ENCODE results near the gene TACSTD2. TPM values are rescaled to one million over a fixed set of nuclear protein-coding genes. Genes with fewer than 3 reads are reported as not detected.
A peak's percentile ranks its signal among the peaks of the same experiment; 100 is the strongest.
"Not testable (repeated sequence)": the region's sequence is repeated elsewhere in the genome, so short reads cannot be mapped to it uniquely, and the experiment has no call there.

Gene TACSTD2
- total RNA-seq, 1 donor from 2014 or later, result 21.2 TPM

DNA sequence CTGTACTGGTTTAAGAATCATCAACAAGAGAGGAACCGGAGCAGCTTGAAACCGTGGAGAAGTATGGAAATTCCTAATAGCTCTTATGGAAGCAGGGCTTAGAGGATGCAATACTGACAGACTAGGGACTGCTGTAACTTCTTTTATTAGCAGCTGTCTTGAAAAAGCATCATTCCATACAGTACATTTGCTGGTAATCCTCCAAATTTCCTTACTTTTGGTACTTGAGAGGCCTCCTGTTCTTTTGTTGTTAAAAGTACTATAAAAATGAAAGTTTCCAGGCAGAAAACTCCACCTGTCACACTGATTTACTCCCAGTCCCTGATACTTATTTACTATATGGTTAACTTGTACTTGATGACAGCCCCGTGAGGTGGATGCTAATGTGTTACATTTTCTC is 38.2 kb downstream of the TACSTD2 start:
- H3K4me1 Mint-ChIP-seq (ENCODE audit: unreplicated experiment), result no peaks in the 10 kb centered on the region
- H3K27me3 Mint-ChIP-seq, result no peaks in the 10 kb centered on the region
- H3K9me3 Mint-ChIP-seq, result no peaks in the 10 kb centered on the region
- no peak for DNase-seq (ENCODE audit: extremely low spot score, unreplicated experiment)
- H3K4me3 Mint-ChIP-seq, result no peak overlapping the region
- no peak overlapping the region for H3K27ac Mint-ChIP-seq
- TF ChIP-seq, protein P1, sequence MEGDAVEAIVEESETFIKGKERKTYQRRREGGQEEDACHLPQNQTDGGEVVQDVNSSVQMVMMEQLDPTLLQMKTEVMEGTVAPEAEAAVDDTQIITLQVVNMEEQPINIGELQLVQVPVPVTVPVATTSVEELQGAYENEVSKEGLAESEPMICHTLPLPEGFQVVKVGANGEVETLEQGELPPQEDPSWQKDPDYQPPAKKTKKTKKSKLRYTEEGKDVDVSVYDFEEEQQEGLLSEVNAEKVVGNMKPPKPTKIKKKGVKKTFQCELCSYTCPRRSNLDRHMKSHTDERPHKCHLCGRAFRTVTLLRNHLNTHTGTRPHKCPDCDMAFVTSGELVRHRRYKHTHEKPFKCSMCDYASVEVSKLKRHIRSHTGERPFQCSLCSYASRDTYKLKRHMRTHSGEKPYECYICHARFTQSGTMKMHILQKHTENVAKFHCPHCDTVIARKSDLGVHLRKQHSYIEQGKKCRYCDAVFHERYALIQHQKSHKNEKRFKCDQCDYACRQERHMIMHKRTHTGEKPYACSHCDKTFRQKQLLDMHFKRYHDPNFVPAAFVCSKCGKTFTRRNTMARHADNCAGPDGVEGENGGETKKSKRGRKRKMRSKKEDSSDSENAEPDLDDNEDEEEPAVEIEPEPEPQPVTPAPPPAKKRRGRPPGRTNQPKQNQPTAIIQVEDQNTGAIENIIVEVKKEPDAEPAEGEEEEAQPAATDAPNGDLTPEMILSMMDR (conservative IDR thresholded peaks at IDR 0.05), result no peak
- H3K36me3 Mint-ChIP-seq, result no peaks in the 10 kb centered on the region

GRCh38 chr1:58531842-58532241 is 45.2 kb downstream of the TACSTD2 start:
- not testable (repeated sequence) for H3K4me3 Mint-ChIP-seq; H3K27me3 Mint-ChIP-seq; DNase-seq (ENCODE audit: extremely low spot score, unreplicated experiment); H3K36me3 Mint-ChIP-seq; H3K27ac Mint-ChIP-seq; H3K4me1 Mint-ChIP-seq (ENCODE audit: unreplicated experiment); H3K9me3 Mint-ChIP-seq

- no peak overlapping the region for H3K4me3 Mint-ChIP-seq
- no peaks in the 10 kb centered on the region for H3K36me3 Mint-ChIP-seq
- no peak overlapping the region for H3K27ac Mint-ChIP-seq
- TF ChIP-seq, protein P1 (conservative IDR thresholded peaks at IDR 0.05), result no peak
- no peaks in the 10 kb centered on the region for H3K27me3 Mint-ChIP-seq
- no peak for DNase-seq (ENCODE audit: extremely low spot score, unreplicated experiment)
- H3K9me3 Mint-ChIP-seq, result no peaks in the 10 kb centered on the region
- no peaks in the 10 kb centered on the region for H3K4me1 Mint-ChIP-seq (ENCODE audit: unreplicated experiment)
Measured at GRCh38 chr1:58529284-58529683, 47.8 kb downstream of the TACSTD2 start.

DNA sequence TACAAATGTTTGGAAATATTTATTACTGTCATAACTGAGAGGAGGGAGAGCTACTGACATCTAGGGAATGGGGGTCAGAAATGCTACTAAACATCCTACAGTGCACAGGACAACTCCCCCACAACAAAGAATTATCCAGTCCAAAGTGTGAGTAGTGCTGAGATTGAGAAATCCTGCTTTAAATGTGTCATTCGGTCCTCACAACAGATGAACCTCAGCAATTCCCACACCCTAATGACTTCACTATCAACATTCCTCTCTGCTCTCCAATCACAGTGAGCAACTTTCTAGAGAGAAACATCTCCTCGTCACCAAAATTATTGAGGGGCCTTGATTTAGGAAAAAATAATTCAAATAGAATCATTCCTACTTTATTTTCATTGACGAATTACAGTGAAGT is 48.5 kb downstream of the TACSTD2 start:
- TF ChIP-seq, protein P1 (conservative IDR thresholded peaks at IDR 0.05), result no peak

More for the DNA sequence above, 48.5 kb downstream of the TACSTD2 start:
- no peaks in the 10 kb centered on the region for H3K36me3 Mint-ChIP-seq
- H3K27me3 Mint-ChIP-seq, result no peaks in the 10 kb centered on the region
- no peaks in the 10 kb centered on the region for H3K9me3 Mint-ChIP-seq
- no peaks in the 10 kb centered on the region for H3K4me1 Mint-ChIP-seq (ENCODE audit: unreplicated experiment)
- no peak overlapping the region for H3K4me3 Mint-ChIP-seq
- no peak for DNase-seq (ENCODE audit: extremely low spot score, unreplicated experiment)
- peak overlapping the region; percentile 45 for H3K27ac Mint-ChIP-seq

Other genes with a start within 250 kb of the TACSTD2 start
- 19.1 and 22.4 TPM in 2 replicates for gene OMA1, start 30.5 kb downstream of the TACSTD2 start, total RNA-seq (ENCODE audit: low replicate concordance)
- gene MYSM1, start 122.8 kb upstream of the TACSTD2 start, total RNA-seq (ENCODE audit: low replicate concordance), result 45.9 and 46.8 TPM in 2 replicates
- gene JUN, start 206.8 kb upstream of the TACSTD2 start, total RNA-seq (ENCODE audit: low replicate concordance), result 160 and 262 TPM in 2 replicates